Upper lobe of left lung (tissue), 6 donors: ENCODE results near the gene HAND2. TPM values are rescaled to one million over a fixed set of nuclear protein-coding genes. Genes with fewer than 3 reads are reported as not detected.

ENCODE experiments used
- ATAC-seq, 2 donors: fragments of 200-7000 bp; cut with Tn5 transposase; one replicate each; pipeline ENCODE4 v1.9.1; 2022; ENCODE audit warnings: mild to moderate bottlenecking in 2 of 2, moderate library complexity in 2 of 2; ENCODE audit not compliant: low FRiP score in 2 of 2
- DNase-seq, 2 donors: peaks; one replicate each; pipeline ENCODE4 v3.0.0-alpha.2; 2019 to 2020
- H3K27ac ChIP-seq, 4 donors: fragments of 200-600 bp; sonication (generic); one replicate each; pipeline ENCODE4 v1.5.1; 2016 to 2019
- H3K27me3 ChIP-seq, 4 donors: fragments of 200-600 bp; sonication (generic); one replicate each; pipeline ENCODE4 v1.5.1; 2017 to 2019
- H3K36me3 ChIP-seq, 4 donors: fragments of 200-600 bp; sonication (generic); one replicate each; pipeline ENCODE4 v1.5.1; 2016 to 2019
- H3K4me1 ChIP-seq, 4 donors: fragments of 200-600 bp; sonication (generic); one replicate each; pipeline ENCODE4 v1.5.1; 2018 to 2019
- H3K4me3 ChIP-seq, 4 donors: fragments of 200-600 bp; sonication (generic); one replicate each; pipeline ENCODE4 v1.5.1; 2017 to 2019; ENCODE audit warnings: mild to moderate bottlenecking in 2 of 4, moderate library complexity in 1 of 4
- H3K9me3 ChIP-seq, 4 donors: fragments of 200-600 bp; sonication (generic); one replicate each; pipeline ENCODE4 v1.5.1; 2018 to 2019
- EP300 ChIP-seq, 4 donors: sonication (generic); formaldehyde crosslinking; IDR thresholded peaks; one replicate each; pipeline ENCODE4 v1.5.1; 2017; ENCODE audit warnings: antibody characterized with exemption in 4 of 4, control low read depth in 2 of 4
- POLR2A ChIP-seq, 4 donors: fragments of 450-650 bp; IDR thresholded peaks; one replicate each; pipeline ENCODE4 v1.5.1; 2016 to 2017; ENCODE audit warnings: antibody characterized with exemption in 4 of 4, mild to moderate bottlenecking in 2 of 4
- POLR2AphosphoS5 ChIP-seq, 2 donors: sonication (generic); formaldehyde crosslinking; IDR thresholded peaks; one replicate each; pipeline ENCODE4 v1.5.1; 2017; ENCODE audit warnings: antibody characterized with exemption in 2 of 2
- WGBS, 2 donors: methylation state at CpG; one replicate each; pipeline ENCODE4 v1.1.5; 2017 to 2018; 5-methylcytosine and 5-hydroxymethylcytosine counted together
- total RNA-seq, 6 donors: library from RNA; depleted of rRNA in 4 of 6; stranded (reverse); fragments of >200 nt in 4 of 6; gene quantifications; one replicate each; pipeline versions ENCODE4 v1.1.0 to v1.2.1, GENCODE V29; 2016 to 2021
- TF ChIP-seq, protein P1 (sequence below), 6 experiments: fragments of 450-650 bp in 4 of 6; fragments of 200-600 bp in 2 of 6; sonication (generic) in 2 of 6; IDR thresholded peaks; one replicate each; pipeline ENCODE4 v1.5.1; 2016 to 2019; ENCODE audit warnings: antibody characterized with exemption in 6 of 6
- donor health status: DM: no; HTN: no; CAD: no; lungs with moderate emphysema.
- donor health status: DM: no; HTN: yes; CAD: no; lungs with severe emphysema.

The HAND2 gene
- total RNA-seq, 6 donors from 2014 or later = 0.20 to 3.0 (median 0.39) TPM; not detected in 2

DNA sequence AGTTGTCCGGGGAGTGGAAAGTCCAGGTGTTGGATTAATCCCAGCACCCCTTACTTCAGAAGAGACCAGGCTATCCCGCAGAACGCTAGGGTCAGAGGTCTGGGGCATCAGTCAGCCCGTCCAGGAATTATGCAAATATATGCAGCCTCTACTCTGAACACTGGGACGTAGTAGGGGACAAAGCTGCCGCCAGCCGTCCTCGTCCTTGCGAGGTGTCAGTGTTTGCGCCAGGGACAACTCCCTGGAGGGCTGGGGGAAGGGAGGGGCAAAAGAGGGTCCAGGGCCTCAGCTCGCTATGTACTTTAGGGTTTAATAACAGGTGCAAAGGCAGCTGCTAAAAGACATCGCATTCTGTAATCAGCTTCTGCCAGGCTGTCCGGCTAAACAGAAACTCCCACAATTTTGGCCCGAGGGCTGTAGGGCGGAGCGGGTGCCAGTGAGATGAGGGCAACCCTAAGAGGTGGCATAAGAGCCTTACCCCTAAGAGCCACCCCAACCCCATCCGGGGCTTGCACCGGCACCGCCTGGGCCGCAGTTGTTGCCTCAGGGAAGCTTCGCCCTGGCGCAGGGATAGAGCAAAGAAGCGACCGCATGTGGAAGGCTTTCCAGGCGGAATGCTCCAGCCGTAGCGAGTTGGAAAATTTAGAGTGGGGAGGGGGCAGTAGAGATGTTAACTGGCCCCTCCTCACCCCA lies 8.4 kb downstream of the HAND2 start:
- peak in 1 of 2 donors; percentile 48 for ATAC-seq
- peaks cover 0 to 94% (median 55%) of the 10 kb centered on the region in 4 donors for H3K27me3 ChIP-seq
- H3K4me1 ChIP-seq = peaks cover 20 to 40% (median 24%) of the 10 kb centered on the region in 4 donors
- peak in 1 of 2 donors; percentile 71 for DNase-seq
- no peaks in the 10 kb centered on the region for H3K36me3 ChIP-seq
- no peaks in the 10 kb centered on the region for H3K9me3 ChIP-seq
- 11 to 12% methylated on average over 13 to 27 of the region's 27 CpGs for WGBS, 2 donors
- H3K4me3 ChIP-seq = peak overlapping the region in 3 of 4 donors; percentile 13 to 33 (median 32)
- no peak overlapping the region for H3K27ac ChIP-seq
- no peak for TF ChIP-seq POLR2A (IDR thresholded peaks at IDR 0.05)
- TF ChIP-seq POLR2AphosphoS5 (IDR thresholded peaks at IDR 0.05) = no peak
- TF ChIP-seq, protein P1, sequence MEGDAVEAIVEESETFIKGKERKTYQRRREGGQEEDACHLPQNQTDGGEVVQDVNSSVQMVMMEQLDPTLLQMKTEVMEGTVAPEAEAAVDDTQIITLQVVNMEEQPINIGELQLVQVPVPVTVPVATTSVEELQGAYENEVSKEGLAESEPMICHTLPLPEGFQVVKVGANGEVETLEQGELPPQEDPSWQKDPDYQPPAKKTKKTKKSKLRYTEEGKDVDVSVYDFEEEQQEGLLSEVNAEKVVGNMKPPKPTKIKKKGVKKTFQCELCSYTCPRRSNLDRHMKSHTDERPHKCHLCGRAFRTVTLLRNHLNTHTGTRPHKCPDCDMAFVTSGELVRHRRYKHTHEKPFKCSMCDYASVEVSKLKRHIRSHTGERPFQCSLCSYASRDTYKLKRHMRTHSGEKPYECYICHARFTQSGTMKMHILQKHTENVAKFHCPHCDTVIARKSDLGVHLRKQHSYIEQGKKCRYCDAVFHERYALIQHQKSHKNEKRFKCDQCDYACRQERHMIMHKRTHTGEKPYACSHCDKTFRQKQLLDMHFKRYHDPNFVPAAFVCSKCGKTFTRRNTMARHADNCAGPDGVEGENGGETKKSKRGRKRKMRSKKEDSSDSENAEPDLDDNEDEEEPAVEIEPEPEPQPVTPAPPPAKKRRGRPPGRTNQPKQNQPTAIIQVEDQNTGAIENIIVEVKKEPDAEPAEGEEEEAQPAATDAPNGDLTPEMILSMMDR (IDR thresholded peaks at IDR 0.05) = no peak
- no peak for TF ChIP-seq EP300 (IDR thresholded peaks at IDR 0.05)

DNA sequence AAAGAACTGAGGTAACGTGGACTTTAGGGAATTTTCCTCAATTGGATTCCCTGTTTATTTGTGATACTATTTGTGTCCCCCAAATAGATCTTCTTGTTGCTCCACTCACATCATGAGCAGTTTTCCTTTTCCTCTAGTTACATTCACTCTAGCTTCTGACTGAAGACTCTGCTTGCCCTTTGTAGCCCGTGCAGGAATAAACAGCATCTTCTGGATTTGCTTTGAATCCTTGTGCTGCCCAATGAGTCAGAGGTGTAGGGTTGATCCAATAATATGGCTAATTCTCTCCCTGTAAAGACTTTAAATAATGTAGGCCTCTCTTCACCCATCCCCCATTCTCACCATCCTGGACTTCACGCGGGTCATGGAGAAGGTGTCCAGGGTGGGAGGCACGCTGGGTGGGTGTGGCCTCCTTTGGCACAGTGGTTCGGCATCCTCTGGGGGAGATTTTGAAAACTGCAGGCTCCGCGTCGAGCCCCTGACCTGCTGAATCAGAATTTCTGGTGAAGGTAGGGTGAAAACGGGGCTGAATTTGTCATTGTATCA lies 9.0 kb downstream of the HAND2 start:
- Histone ChIP-seq H3K9me3 (no peaks in the 10 kb centered on the region), H3K4me3 (peak overlapping the region in 1 of 4 donors; percentile 13), H3K27me3 (peaks cover 0 to 94% (median 55%) of the 10 kb centered on the region in 4 donors), H3K36me3 (no peaks in the 10 kb centered on the region), H3K4me1 (peaks cover 20 to 42% (median 25%) of the 10 kb centered on the region in 4 donors), H3K27ac (no peak overlapping the region)
- 23 to 31% methylated on average over 8 to 10 of the region's 10 CpGs for WGBS, 2 donors
- DNase-seq = no peak
- TF ChIP-seq, protein P1 (IDR thresholded peaks at IDR 0.05) = no peak
- TF ChIP-seq POLR2AphosphoS5 (IDR thresholded peaks at IDR 0.05) = no peak
- no peak for ATAC-seq

DNA sequence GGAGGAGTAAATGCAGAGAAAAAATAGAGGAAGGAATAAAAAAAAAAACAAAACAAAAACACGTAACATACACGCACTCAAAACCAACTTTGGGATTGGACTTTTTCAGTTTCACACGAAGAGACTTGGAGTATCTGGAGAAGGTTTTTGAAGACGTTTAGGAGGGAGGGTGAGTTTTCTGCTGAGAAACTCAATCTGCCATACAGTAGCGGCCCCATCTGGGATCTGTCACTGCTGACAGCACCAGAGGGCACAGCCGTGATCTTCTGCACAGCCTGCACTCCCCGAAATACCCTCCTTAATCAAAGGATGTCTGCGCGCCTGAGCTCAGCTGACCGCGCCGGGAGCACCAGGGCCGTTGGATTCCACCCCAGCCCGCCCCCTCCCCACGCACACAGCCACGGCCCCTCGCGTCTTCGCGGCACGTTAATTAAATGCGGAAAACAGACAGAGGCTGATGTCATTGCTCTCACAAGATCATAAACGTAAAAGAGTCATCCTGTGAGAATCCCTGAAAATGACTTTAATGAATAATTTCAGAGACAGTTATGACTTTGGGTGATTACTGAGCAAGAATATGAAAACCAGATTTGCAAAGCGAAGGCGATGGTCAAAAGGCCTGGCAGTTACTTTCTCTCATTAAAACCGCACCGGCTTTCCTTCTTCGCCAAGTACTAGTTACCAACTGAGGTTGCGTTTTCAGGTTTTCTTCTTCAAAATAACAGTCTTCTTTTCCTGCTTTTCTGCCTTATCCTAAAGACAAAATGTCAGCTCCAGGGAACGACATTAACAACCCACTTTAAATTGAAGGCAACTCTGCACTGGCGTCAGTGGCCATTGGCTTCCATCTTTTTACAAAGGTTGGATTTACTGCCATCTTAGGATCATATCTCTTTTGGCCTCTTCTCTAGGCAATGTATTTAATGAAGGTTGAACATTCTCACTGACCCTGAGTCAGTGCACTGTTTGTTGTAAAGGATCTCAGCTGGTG lies 10.6 kb downstream of the HAND2 start:
- no peaks in the 10 kb centered on the region for H3K36me3 ChIP-seq
- peak in 1 of 2 donors; percentile 38 for DNase-seq
- H3K4me1 ChIP-seq = peaks cover 20 to 42% (median 25%) of the 10 kb centered on the region in 4 donors
- peaks cover 0 to 87% (median 51%) of the 10 kb centered on the region in 4 donors for H3K27me3 ChIP-seq
- H3K4me3 ChIP-seq = no peak overlapping the region
- ATAC-seq = no peak
- WGBS, 2 donors = 22 to 27% methylated on average over 18 to 29 of the region's 31 CpGs
- no peak for TF ChIP-seq POLR2A (IDR thresholded peaks at IDR 0.05)
- TF ChIP-seq, protein P1 (IDR thresholded peaks at IDR 0.05) = no peak
- TF ChIP-seq EP300 (IDR thresholded peaks at IDR 0.05) = no peak
- no peak for TF ChIP-seq POLR2AphosphoS5 (IDR thresholded peaks at IDR 0.05)
- H3K9me3 ChIP-seq = no peaks in the 10 kb centered on the region
- no peak overlapping the region for H3K27ac ChIP-seq

DNA sequence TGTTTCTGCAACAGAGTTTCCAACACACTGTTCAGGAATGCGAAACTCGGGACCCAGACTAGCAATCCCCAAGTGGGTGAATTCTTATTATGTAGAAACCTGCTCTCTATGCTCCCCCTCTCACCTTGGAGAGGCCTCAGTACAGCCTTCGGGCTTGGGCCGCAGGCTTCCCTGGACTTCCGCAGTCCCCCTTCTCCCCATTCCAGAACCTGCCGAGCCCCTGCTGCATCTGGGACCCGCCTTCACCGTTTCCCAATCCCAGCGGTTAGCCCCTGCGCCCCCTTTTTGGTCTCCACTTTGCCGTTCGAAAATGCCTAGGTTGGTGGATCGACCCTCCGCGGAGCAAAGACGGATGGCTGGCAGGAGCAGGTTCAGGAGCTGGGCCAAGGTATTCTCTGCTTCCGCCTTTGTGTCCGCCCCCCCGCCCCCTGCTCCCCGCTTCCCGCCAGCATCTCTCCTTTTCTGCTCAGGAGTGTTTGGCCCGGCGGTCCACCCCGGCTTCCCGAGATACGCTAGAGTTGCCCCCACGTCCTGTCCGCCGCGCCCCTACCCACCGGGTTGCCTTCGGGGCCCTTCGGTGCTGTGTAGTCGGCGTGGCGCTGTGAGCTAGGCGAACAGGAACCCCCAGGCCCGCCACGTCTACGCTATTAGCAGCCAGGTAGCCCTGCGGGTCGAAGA lies 11.5 kb downstream of the HAND2 start:
- Histone ChIP-seq H3K27ac (no peak overlapping the region), H3K9me3 (no peaks in the 10 kb centered on the region), H3K4me3 (no peak overlapping the region), H3K36me3 (no peaks in the 10 kb centered on the region), H3K4me1 (peaks cover 20 to 42% (median 25%) of the 10 kb centered on the region in 4 donors), H3K27me3 (peaks cover 0 to 81% (median 46%) of the 10 kb centered on the region in 4 donors)
- ATAC-seq (no peak), DNase-seq (peak in 1 of 2 donors; percentile 73)
- WGBS, 2 donors = 14 to 17% methylated on average over 28 to 42 of the region's 42 CpGs
- TF ChIP-seq EP300 (IDR thresholded peaks at IDR 0.05) (no peak), POLR2A (IDR thresholded peaks at IDR 0.05) (no peak), POLR2AphosphoS5 (IDR thresholded peaks at IDR 0.05) (no peak)
- TF ChIP-seq, protein P1 (IDR thresholded peaks at IDR 0.05) = no peak
